Fibroblast of pulmonary artery (primary cell): Measurements from ENCODE around the gene NPHP1.
A peak's percentile ranks its signal among the peaks of the same experiment; 100 is the strongest.
"Not testable (repeated sequence)": the region's sequence is repeated elsewhere in the genome, so short reads cannot be mapped to it uniquely, and the experiment has no call there.

Experiments used
- DNase-seq: peaks from one replicate; pipeline ENCODE4 v3.0.0-alpha.2; 2010; ENCODE audit warnings: low read depth
- H3K4me3 ChIP-seq: replicated peaks from 2 replicates; pipeline ENCODE4 v1.5.1; 2011; ENCODE audit warnings: low read depth, mild to moderate bottlenecking, control low read depth, low read length, moderate library complexity
- TF ChIP-seq, protein P1 (sequence below): IDR thresholded peaks from 2 replicates; pipeline ENCODE4 v1.5.1; 2011; ENCODE audit warnings: mild to moderate bottlenecking, control low read depth, low read length, inconsistent platforms; ENCODE audit errors: missing control alignments

NPHP1 gene

GRCh38 chr2:110105183-110105582, 99.6 kb downstream of the NPHP1 start:
- TF ChIP-seq, protein P1, sequence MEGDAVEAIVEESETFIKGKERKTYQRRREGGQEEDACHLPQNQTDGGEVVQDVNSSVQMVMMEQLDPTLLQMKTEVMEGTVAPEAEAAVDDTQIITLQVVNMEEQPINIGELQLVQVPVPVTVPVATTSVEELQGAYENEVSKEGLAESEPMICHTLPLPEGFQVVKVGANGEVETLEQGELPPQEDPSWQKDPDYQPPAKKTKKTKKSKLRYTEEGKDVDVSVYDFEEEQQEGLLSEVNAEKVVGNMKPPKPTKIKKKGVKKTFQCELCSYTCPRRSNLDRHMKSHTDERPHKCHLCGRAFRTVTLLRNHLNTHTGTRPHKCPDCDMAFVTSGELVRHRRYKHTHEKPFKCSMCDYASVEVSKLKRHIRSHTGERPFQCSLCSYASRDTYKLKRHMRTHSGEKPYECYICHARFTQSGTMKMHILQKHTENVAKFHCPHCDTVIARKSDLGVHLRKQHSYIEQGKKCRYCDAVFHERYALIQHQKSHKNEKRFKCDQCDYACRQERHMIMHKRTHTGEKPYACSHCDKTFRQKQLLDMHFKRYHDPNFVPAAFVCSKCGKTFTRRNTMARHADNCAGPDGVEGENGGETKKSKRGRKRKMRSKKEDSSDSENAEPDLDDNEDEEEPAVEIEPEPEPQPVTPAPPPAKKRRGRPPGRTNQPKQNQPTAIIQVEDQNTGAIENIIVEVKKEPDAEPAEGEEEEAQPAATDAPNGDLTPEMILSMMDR, result no peak
- H3K4me3 ChIP-seq, result no peak overlapping the region
- no peak for DNase-seq

GRCh38 chr2:110104025-110104771, 100.6 kb downstream of the NPHP1 start:
- TF ChIP-seq, protein P1, result no peak
- H3K4me3 ChIP-seq, result no peak overlapping the region
- DNase-seq, result no peak

DNA sequence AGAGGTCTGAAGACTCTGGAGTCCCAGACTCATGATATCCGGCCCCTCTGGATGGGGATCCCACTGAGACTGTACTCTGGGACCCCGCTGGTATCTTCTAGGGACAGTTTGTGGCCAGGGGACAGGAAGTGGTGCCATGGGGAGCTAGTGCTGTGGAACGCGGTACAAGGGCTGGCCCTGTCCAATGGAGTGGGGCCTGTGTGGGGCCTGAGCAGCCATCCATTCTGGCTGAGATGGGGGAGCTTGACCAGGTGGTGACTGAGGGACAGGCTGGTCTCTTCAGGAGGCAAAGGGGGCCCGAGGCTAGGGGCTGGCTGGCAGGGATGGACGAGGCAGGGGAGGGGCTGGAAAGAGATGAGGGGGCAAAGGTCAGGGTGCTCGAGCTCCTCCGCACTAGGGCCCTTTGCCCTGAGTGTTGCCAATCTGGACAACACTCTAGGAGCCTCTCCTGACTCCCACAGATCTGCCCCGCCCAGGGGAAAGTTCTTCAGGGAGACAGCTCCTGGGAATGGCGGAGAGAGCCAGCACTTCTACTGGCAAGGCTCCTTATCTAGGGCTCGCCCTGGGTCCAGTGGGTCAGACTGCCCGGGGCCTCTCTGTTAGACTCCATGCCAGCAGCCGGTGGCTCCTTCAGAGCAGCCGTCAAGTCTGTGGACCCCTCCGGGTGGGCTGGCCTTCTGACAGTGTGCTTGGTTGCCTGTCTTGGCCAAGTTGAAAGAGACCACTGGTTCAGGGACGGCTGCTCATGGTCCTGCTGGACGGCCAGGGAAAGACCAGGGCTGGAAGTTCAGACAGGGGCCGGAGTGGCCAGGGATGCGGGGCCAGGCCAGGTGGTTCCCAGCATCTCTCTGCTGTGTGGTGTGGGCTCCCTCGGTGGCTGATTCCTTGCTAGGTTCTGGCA, 101.5 kb downstream of the NPHP1 start:
- TF ChIP-seq, protein P1, result no peak
- no peak for DNase-seq
- H3K4me3 ChIP-seq, result no peak overlapping the region

DNA sequence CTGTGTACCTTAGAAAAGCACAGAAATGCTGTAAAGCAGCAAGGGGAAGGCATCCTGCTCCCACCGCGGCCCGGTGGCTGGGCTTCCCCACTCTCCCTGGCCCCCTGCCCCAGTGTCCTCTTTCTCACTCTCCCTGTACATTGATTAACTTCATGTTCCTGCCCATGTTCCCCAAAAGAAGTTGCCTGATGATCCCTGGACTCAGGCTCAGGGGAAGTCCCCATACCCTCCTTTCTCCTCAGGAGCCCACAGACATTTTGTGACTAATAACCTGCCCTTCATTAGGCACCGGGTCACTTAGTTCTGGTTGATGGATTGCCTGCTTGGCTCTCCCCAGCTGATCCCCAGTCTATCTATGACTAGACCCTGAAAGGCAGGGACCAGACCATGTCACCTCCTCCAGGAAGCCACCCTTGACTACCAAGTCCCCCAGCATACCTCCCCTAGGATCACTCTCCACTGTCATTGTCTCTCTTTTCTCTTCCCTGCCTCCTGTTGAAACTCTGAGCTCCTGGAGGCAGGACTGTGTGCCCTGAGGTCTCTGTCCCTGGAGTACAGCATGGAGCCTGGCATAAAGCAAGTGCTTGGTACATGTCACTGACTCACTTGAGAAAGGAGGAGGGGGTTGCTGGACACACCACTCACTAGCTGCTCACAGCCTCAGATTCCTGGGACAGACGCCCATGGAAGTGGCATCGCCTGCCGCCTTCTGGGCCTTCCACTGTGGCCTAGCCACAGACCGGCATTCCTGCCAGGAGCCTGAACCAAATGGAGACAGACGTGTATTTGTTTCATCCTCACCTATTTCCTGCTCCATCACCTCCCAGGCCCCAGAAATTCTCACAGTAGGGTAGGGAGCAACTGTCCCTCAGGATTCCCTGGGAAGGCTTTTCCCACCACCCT, 102.7 kb downstream of the NPHP1 start:
- no peak for DNase-seq
- H3K4me3 ChIP-seq, result peak overlapping the region; percentile 14
- TF ChIP-seq, protein P1, result no peak

- TF ChIP-seq, protein P1, result no peak
- H3K4me3 ChIP-seq, result peak overlapping the region; percentile 14
- peak; percentile 100 for DNase-seq
Measured at GRCh38 chr2:110101280-110101844, 103.5 kb downstream of the NPHP1 start.

GRCh38 chr2:110100880-110101279, 103.9 kb downstream of the NPHP1 start:
- DNase-seq, result not testable (repeated sequence)

More at GRCh38 chr2:110100880-110101279, 103.9 kb downstream of the NPHP1 start:
- H3K4me3 ChIP-seq, result not testable (repeated sequence)
